ENCODE data around the gene ANKRD16.

ANKRD16 gene

DNA sequence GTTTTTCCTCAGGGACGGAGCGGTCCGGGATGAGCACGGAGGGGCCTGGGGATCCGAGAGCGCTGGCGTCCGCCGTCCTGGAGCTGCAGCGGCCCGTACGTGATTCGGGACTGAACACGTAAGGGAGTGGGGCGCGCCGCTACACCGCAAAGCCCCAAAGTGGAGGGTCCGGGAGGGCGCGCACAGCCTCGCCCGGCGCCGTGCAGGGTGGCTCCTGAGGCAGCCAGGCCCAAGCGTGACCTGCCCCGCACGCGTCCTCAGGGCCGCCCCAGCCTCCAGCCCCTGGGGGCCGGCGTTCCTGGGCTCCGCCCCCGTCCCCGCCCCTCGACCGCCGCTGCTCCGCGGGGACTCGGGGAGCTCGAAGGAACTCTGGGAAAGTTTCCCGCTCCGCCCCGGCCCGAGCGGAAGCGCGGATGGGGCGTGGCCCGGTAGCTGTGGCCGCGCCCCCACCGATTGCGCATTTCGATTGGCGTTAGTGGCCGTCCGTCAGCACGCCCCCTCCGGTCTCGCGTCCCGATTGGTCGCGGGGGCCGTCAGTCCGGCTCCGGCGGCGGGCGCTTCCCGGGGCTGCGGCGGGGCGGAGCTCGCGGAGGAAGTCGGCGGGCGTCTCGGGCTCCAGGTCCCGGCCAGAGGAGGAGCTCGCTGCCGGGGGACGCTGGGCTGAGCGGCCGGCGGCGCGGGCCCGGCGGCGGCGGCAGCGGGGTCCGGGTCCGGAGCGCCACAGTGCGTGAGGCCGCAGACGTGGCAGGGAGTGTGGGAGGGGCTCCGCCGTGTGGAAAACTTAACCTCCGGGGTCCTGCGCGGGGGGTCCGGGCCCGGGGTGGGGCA is at the start of gene ANKRD16, which contains the start of gene FBH1:
TSS of gene ANKRD16 (minus strand) at position 270 of the 828 bp plus-strand sequence. CDS start 539 bp downstream, outside the sequence.
TSS of gene FBH1 (plus strand) at position 620 of the 828 bp plus-strand sequence. CDS start at position 723, 103 bp downstream.
- Histone ChIP-seq H3K4me3 (ENCODE audit: insufficient read depth, low read length, poor library complexity, severe bottlenecking) (peak within 1 kb of the TSS; percentile 97), H3K27ac (ENCODE audit: low read depth, low read length) (peak within 1 kb of the TSS; percentile 34; the same call in 1 of the 2 replicates), H3K79me2 (ENCODE audit: insufficient read depth, low read length) (peaks cover 38% of the 10 kb centered on the region), H3K9me2 (replicated peaks; ENCODE audit: insufficient read depth, low read length) (no peaks in the 10 kb centered on the region), H3K9ac (ENCODE audit: low read length) (peak within 1 kb of the TSS; percentile 92), H3K9me3 (ENCODE audit: insufficient read depth, low read length) (no peaks in the 10 kb centered on the region), H3F3A (ENCODE audit: insufficient read depth) (0 out of 2 replicates have a peak, but pooled peaks cover 2% of the 10 kb centered on the region), H2AFZ (ENCODE audit: low read depth, low read length, severe bottlenecking) (peak within 1 kb of the TSS; percentile 94), H3K27me3 (ENCODE audit: low read length) (no peaks in the 10 kb centered on the region), H3K4me2 (ENCODE audit: low read depth, low read length, poor library complexity, severe bottlenecking) (peak within 1 kb of the TSS; percentile 58), H3K36me3 (ENCODE audit: low read length) (peaks cover 8% of the 10 kb centered on the region; the same call in 1 of the 2 replicates), H4K20me1 (ENCODE audit: low read depth, low read length) (no peaks in the 10 kb centered on the region)
- no peak for TF ChIP-seq EZH2phosphoT487 (conservative IDR thresholded peaks at IDR 0.05; ENCODE audit: low read length)
- TF ChIP-seq, protein P1, sequence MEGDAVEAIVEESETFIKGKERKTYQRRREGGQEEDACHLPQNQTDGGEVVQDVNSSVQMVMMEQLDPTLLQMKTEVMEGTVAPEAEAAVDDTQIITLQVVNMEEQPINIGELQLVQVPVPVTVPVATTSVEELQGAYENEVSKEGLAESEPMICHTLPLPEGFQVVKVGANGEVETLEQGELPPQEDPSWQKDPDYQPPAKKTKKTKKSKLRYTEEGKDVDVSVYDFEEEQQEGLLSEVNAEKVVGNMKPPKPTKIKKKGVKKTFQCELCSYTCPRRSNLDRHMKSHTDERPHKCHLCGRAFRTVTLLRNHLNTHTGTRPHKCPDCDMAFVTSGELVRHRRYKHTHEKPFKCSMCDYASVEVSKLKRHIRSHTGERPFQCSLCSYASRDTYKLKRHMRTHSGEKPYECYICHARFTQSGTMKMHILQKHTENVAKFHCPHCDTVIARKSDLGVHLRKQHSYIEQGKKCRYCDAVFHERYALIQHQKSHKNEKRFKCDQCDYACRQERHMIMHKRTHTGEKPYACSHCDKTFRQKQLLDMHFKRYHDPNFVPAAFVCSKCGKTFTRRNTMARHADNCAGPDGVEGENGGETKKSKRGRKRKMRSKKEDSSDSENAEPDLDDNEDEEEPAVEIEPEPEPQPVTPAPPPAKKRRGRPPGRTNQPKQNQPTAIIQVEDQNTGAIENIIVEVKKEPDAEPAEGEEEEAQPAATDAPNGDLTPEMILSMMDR (IDR thresholded peaks at IDR 0.05; ENCODE audit: insufficient read depth, low read length, poor library complexity, severe bottlenecking), result no peak

DNA sequence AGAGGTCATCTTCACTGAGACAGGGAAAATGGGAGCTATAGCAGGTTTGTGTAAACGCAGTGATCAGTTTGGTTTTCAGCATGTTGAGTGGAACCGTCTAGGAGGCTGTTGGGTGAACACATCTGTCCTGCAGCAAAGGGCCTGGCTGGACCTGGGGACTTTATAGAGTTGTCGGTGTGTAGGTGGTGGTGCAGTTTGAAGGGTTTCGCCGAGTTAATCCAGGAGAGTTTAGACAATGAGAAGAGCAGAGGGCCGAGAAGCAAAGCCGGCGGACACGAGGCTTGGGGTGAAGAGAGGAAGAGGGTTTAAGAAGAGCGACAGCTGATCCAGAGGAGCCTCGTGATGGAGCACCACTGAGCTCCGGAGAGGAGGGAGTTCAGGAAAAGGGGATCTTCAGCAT is 48.6 kb upstream of the ANKRD16 start:
- Histone ChIP-seq H3K4me3 (ENCODE audit: insufficient read depth, low read length, poor library complexity, severe bottlenecking) (no peak overlapping the region), H3K36me3 (ENCODE audit: low read length) (no peaks in the 10 kb centered on the region), H2AFZ (ENCODE audit: low read depth, low read length, severe bottlenecking) (no peak overlapping the region), H3K9me2 (replicated peaks; ENCODE audit: insufficient read depth, low read length) (no peaks in the 10 kb centered on the region), H3K27me3 (ENCODE audit: low read length) (no peaks in the 10 kb centered on the region), H3K4me2 (ENCODE audit: low read depth, low read length, poor library complexity, severe bottlenecking) (no peak overlapping the region), H3F3A (ENCODE audit: insufficient read depth) (no peaks in the 10 kb centered on the region), H4K20me1 (ENCODE audit: low read depth, low read length) (no peaks in the 10 kb centered on the region), H3K9ac (ENCODE audit: low read length) (no peak overlapping the region), H3K27ac (ENCODE audit: low read depth, low read length) (no peak overlapping the region), H3K79me2 (ENCODE audit: insufficient read depth, low read length) (no peaks in the 10 kb centered on the region), H3K9me3 (ENCODE audit: insufficient read depth, low read length) (no peaks in the 10 kb centered on the region)
- TF ChIP-seq EZH2phosphoT487 (conservative IDR thresholded peaks at IDR 0.05; ENCODE audit: low read length), result no peak
- TF ChIP-seq, protein P1 (IDR thresholded peaks at IDR 0.05; ENCODE audit: insufficient read depth, low read length, poor library complexity, severe bottlenecking), result no peak

DNA sequence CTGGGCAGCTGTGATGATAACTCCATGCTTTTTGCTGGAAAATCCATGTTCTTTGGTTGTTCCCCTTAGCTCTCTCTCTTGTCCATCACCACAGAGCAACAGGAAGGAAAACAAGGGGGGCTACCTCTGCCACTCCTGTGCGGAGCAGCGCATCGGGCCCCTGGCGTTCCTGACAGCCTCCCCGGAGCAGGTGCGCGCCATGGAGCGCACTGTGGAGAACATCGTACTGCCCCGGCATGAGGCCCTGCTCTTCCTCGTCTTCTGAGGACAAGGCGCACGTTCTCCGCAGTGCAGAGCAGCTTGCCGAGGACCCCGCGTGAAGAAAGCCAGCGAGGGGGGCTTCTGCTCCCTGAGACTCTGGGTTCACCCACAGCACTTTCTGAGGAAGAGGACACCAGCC is 47.3 kb upstream of the ANKRD16 start:
- no peaks in the 10 kb centered on the region for H3K9me3 ChIP-seq (ENCODE audit: insufficient read depth, low read length)
- H3K36me3 ChIP-seq (ENCODE audit: low read length), result no peaks in the 10 kb centered on the region
- H3K4me2 ChIP-seq (ENCODE audit: low read depth, low read length, poor library complexity, severe bottlenecking), result no peak overlapping the region
- no peak overlapping the region for H3K4me3 ChIP-seq (ENCODE audit: insufficient read depth, low read length, poor library complexity, severe bottlenecking)
- no peak overlapping the region for H3K9ac ChIP-seq (ENCODE audit: low read length)
- no peaks in the 10 kb centered on the region for H3K79me2 ChIP-seq (ENCODE audit: insufficient read depth, low read length)
- TF ChIP-seq, protein P1 (IDR thresholded peaks at IDR 0.05; ENCODE audit: insufficient read depth, low read length, poor library complexity, severe bottlenecking), result no peak
- no peak for TF ChIP-seq EZH2phosphoT487 (conservative IDR thresholded peaks at IDR 0.05; ENCODE audit: low read length)
- H2AFZ ChIP-seq (ENCODE audit: low read depth, low read length, severe bottlenecking), result no peak overlapping the region
- H4K20me1 ChIP-seq (ENCODE audit: low read depth, low read length), result no peaks in the 10 kb centered on the region
- H3K27ac ChIP-seq (ENCODE audit: low read depth, low read length), result no peak overlapping the region
- H3K27me3 ChIP-seq (ENCODE audit: low read length), result no peaks in the 10 kb centered on the region
- H3F3A ChIP-seq (ENCODE audit: insufficient read depth), result no peaks in the 10 kb centered on the region
- no peaks in the 10 kb centered on the region for H3K9me2 ChIP-seq (replicated peaks; ENCODE audit: insufficient read depth, low read length)
